Astrocyte of the cerebellum (primary cell): ENCODE measurements around the gene THEMIS.
A peak's percentile ranks its signal among the peaks of the same experiment; 100 is the strongest.

Experiments
- DNase-seq: peaks from one replicate; pipeline ENCODE4 v3.0.0-alpha.2; 2011; ENCODE audit warnings: low read depth
- H3K4me3 ChIP-seq: 2 replicates; pipeline ENCODE4 v1.5.1; 2011; ENCODE audit warnings: mild to moderate bottlenecking, low read depth, low read length, moderate library complexity
- CTCF ChIP-seq: IDR thresholded peaks from 2 replicates; pipeline ENCODE4 v1.5.1; 2012; ENCODE audit warnings: low read length, low read depth, moderate library complexity, mild to moderate bottlenecking; ENCODE audit errors: missing control alignments
- in situ Hi-C: cut with HindIII; loops from 2 replicates; pipeline ENCODE4 v1.10.0; 2017; ENCODE audit warnings: low sequenced_read_pairs

Gene THEMIS

GRCh38 chr6:127939442-127940066 is 38.7 kb upstream of the THEMIS start:
- H3K4me3 ChIP-seq: no peak overlapping the region
- TF ChIP-seq CTCF: no peak
- no peak for DNase-seq
- in situ Hi-C loops: no loop called here

GRCh38 chr6:127938701-127939100 is 37.8 kb upstream of the THEMIS start:
- TF ChIP-seq CTCF: no peak
- no peak overlapping the region for H3K4me3 ChIP-seq
- in situ Hi-C loops: no loop called here
- DNase-seq: peak; percentile 16

GRCh38 chr6:127937747-127938146 is 36.9 kb upstream of the THEMIS start:
- no peak for TF ChIP-seq CTCF
- in situ Hi-C loops: no loop called here
- no peak overlapping the region for H3K4me3 ChIP-seq
- DNase-seq: no peak

GRCh38 chr6:127937102-127937501 is 36.2 kb upstream of the THEMIS start:
- in situ Hi-C loops: no loop called here
- TF ChIP-seq CTCF: no peak
- no peak overlapping the region for H3K4me3 ChIP-seq
- no peak for DNase-seq

- TF ChIP-seq CTCF: no peak
- in situ Hi-C loops: no loop called here
- no peak for DNase-seq
- no peak overlapping the region for H3K4me3 ChIP-seq
Observed at GRCh38 chr6:127934956-127935355, 34.1 kb upstream of the THEMIS start.

- TF ChIP-seq CTCF: no peak
- DNase-seq: no peak
- H3K4me3 ChIP-seq: no peak overlapping the region
- in situ Hi-C loops: no loop called here
Observed at GRCh38 chr6:127933852-127934840, 33.3 kb upstream of the THEMIS start.
